Liver (tissue), 3 donors: Measurements from ENCODE around the gene BCAS4.

Source experiments
- ATF3 ChIP-seq: IDR thresholded peaks from 2 replicates; pipeline ENCODE4 v1.6.1; 2016; ENCODE audit warnings: antibody characterized with exemption
- CTCF ChIP-seq: fragments of 150-350 bp; IDR thresholded peaks from 2 replicates; pipeline ENCODE4 v1.5.1; 2017; ENCODE audit warnings: improper control_type of control experiment, low read depth, low read length; ENCODE audit not compliant: missing input control
- YY1 ChIP-seq: IDR thresholded peaks from 2 replicates; pipeline ENCODE4 v1.6.1; 2016; ENCODE audit warnings: antibody characterized with exemption, mild to moderate bottlenecking
- ZBTB33 ChIP-seq: IDR thresholded peaks from 2 replicates; pipeline ENCODE4 v1.6.1; 2016; ENCODE audit warnings: antibody characterized with exemption
- donor health status: healthy.
- donor health status: healthy.

- no peak for TF ChIP-seq CTCF
- TF ChIP-seq YY1: no peak
- no peak for TF ChIP-seq ZBTB33
- TF ChIP-seq ATF3: no peak
Observed at GRCh38 chr20:50799176-50799889, 4.5 kb downstream of the BCAS4 start.
